Measurements from ENCODE around the gene UNC13D. TPM values are rescaled to one million over a fixed set of nuclear protein-coding genes. Genes with fewer than 3 reads are reported as not detected.
A peak's percentile ranks its signal among the peaks of the same experiment; 100 is the strongest.

UNC13D gene
- total RNA-seq, 1 experiment from 2014 or later: 9.0 TPM

DNA sequence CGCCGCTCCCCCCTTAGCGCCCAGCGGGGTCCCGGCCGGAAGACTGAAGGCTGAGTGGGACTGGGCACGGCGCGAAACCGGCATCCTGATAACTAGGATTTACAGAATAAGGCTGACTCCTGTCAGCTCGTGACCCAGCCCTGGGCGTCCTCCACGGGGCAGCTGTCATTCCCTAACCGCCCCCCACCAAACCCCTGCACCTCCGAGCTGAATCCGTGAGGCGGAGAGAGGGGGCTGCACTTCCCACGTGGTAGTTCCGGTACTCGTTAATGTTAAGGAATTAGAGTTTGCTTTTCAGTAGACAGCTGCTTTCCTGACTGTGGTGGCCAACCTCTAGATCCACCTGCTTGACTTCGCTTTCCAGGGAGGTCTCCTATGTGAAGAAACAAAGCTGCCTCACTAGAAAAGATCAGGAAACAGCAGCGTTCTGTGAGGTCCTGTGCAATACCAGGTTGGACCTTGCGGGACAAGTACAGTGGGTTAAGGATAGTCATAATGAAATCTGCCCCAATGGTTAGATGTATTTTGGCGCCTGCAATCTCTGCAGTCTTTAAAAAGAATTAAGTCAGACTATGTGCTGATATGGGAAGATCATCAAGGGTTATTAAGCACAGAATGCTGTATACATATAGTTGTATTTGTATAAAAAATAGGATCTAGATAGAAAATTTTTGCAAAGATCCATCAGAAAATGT, 12.0 kb upstream of the UNC13D start:
- Mint-ChIP-seq H3K4me1 (ENCODE audit: low read depth, unreplicated experiment) (peaks cover 12% of the 10 kb centered on the region), H3K27me3 (ENCODE audit: insufficient read depth, unreplicated experiment) (no peaks in the 10 kb centered on the region), H3K36me3 (ENCODE audit: insufficient read depth, unreplicated experiment) (no peaks in the 10 kb centered on the region), H3K4me3 (ENCODE audit: unreplicated experiment) (no peak overlapping the region), H3K9me3 (ENCODE audit: unreplicated experiment) (no peaks in the 10 kb centered on the region), H3K27ac (ENCODE audit: unreplicated experiment) (no peak overlapping the region)
- no peaks in the 10 kb centered on the region for H3K9me3 ChIP-seq
- no peaks in the 10 kb centered on the region for H3K36me3 ChIP-seq (ENCODE audit: control insufficient read depth, insufficient read depth, low read length)
- DNase-seq: peak in 1 of 2 experiments; percentile 50
- intact Hi-C loops (cut with micrococcal nuclease; ENCODE audit: unreplicated experiment): no loop called here
- TF ChIP-seq, protein P1, sequence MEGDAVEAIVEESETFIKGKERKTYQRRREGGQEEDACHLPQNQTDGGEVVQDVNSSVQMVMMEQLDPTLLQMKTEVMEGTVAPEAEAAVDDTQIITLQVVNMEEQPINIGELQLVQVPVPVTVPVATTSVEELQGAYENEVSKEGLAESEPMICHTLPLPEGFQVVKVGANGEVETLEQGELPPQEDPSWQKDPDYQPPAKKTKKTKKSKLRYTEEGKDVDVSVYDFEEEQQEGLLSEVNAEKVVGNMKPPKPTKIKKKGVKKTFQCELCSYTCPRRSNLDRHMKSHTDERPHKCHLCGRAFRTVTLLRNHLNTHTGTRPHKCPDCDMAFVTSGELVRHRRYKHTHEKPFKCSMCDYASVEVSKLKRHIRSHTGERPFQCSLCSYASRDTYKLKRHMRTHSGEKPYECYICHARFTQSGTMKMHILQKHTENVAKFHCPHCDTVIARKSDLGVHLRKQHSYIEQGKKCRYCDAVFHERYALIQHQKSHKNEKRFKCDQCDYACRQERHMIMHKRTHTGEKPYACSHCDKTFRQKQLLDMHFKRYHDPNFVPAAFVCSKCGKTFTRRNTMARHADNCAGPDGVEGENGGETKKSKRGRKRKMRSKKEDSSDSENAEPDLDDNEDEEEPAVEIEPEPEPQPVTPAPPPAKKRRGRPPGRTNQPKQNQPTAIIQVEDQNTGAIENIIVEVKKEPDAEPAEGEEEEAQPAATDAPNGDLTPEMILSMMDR (IDR thresholded peaks at IDR 0.05; ENCODE audit: insufficient read depth in 1 of 2, low read depth in 1 of 2, low read length in 1 of 2, severe bottlenecking in 1 of 2, unreplicated experiment in 1 of 2): peak in 1 of 2 experiments; percentile 20
- H3K4me3 ChIP-seq (ENCODE audit: low read depth, low read length): peak overlapping the region; percentile 85
- BruUV-seq (replicated peaks): TSS peak; percentile 84
- peaks cover 6% of the 10 kb centered on the region for H3K4me1 ChIP-seq
- ChIA-PET CTCF (interaction anchor here (0.6 to 3.0 kb wide), 12 partner anchors 10 to 200 kb away, joined by 3 to 34 read pairs (median 7); partner anchors contain the start of genes TRIM47 and TRIM65), POLR2A (interaction anchor here (1.0 to 3.2 kb wide), 6 partner anchors 40 to 215 kb away, joined by 3 to 37 read pairs (median 6); partner anchors contain the start of genes GALK1 and TRIM65)
- H3K27me3 ChIP-seq (replicated peaks; ENCODE audit: control insufficient read depth, insufficient read depth, low read length): no peaks in the 10 kb centered on the region

DNA sequence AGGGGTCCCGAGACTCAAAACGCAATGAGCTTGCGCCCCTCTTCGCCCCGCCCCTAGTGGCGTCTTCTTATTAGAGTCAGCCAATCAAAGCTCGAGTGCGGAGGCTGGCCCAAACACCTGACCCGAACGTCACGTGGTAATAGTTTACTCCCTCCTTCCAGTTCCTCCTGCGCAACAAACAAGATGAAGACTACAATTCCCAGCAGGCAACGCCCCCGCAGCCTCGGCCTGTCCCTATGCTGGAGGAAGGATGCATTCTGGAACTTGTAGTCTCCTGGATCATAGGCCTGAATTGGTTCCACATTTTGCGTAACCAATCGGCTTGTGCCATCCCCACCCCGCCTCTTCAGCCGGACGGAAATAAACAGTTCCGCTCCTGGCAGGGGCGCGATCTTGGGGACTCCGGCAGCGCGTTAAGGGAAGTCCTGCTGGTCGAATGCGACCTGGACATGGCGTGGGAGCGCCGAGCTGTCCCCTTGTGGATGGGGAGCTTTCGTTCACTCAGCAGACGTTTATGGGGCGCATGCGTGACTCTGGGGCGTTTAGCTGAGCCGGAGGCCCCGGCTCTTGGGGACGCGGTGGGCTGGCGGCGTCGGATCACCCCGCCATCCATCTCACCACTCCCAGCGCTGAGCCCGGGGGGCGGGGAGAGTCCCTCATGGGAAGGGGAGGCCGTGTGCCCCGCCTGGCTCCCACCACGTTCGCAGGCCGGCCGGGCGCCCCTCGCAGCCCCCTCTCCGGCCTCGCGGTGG, 11.3 kb upstream of the UNC13D start, which contains the start of gene WBP2:
Gene WBP2, minus strand, starts transcription at position 26 of the 752 bp plus-strand sequence. CDS start 38 bp downstream, outside the sequence.
- no TSS peak for BruUV-seq (replicated peaks)
- Mint-ChIP-seq H3K27me3 (ENCODE audit: insufficient read depth, unreplicated experiment) (no peaks in the 10 kb centered on the region), H3K4me1 (ENCODE audit: low read depth, unreplicated experiment) (peaks cover 12% of the 10 kb centered on the region), H3K9me3 (ENCODE audit: unreplicated experiment) (no peaks in the 10 kb centered on the region), H3K4me3 (ENCODE audit: unreplicated experiment) (no peak within 1 kb of the TSS), H3K36me3 (ENCODE audit: insufficient read depth, unreplicated experiment) (peaks cover 5% of the 10 kb centered on the region), H3K27ac (ENCODE audit: unreplicated experiment) (no peak within 1 kb of the TSS)
- peaks cover 6% of the 10 kb centered on the region for H3K4me1 ChIP-seq
- intact Hi-C loops (cut with micrococcal nuclease; ENCODE audit: unreplicated experiment): loop anchor here (1.0 to 2.0 kb wide), 4 partner anchors 9 to 75 kb away; partner anchors contain the start of genes MRPL38 and UNK
- DNase-seq: peak; percentile 98 to 99
- POLR2A ChIA-PET: interaction anchor here (0.5 to 3.2 kb wide), 21 partner anchors 10 to 385 kb away, joined by 3 to 37 read pairs (median 5); partner anchors contain the start of genes FBF1, GALK1, MRPL38 and TRIM65
- TF ChIP-seq, protein P1 (IDR thresholded peaks at IDR 0.05; ENCODE audit: insufficient read depth in 1 of 2, low read depth in 1 of 2, low read length in 1 of 2, severe bottlenecking in 1 of 2, unreplicated experiment in 1 of 2): peak in 1 of 2 experiments; percentile 11
- H3K4me3 ChIP-seq (ENCODE audit: low read depth, low read length): peak within 1 kb of the TSS; percentile 85
- CTCF ChIA-PET: interaction anchor here (0.6 to 3.0 kb wide), 27 partner anchors 9 to 794 kb away, joined by 3 to 34 read pairs (median 6); partner anchors contain the start of genes CDK3, SMIM5, TRIM47 and TRIM65
- no peaks in the 10 kb centered on the region for H3K36me3 ChIP-seq (ENCODE audit: control insufficient read depth, insufficient read depth, low read length)
- no peaks in the 10 kb centered on the region for H3K9me3 ChIP-seq
- H3K27me3 ChIP-seq (replicated peaks; ENCODE audit: control insufficient read depth, insufficient read depth, low read length): no peaks in the 10 kb centered on the region

DNA sequence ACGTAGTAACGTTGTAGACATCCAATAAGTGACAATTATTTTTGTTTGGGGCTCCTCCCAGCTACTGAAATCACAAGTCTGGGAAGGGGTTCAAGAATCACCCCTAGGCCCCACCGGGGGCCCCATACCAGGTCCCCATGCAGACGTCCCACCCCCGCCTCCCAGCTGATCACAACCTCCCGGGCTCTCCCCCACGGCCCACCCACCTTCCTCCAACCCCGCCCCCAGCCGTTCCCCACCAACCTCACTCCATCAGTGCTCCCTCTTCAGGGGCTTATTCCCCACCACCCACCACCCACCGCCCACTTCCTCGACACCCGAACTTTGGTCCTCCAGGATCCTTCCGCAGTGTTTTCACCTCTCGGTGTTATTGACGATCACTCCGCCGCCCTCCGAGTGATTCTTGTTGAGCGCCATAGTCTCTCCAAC, 10.7 kb upstream of the UNC13D start:
- H3K4me1 Mint-ChIP-seq (ENCODE audit: low read depth, unreplicated experiment): peaks cover 12% of the 10 kb centered on the region
- no peaks in the 10 kb centered on the region for H3K27me3 ChIP-seq (replicated peaks; ENCODE audit: control insufficient read depth, insufficient read depth, low read length)
- no peaks in the 10 kb centered on the region for H3K36me3 ChIP-seq (ENCODE audit: control insufficient read depth, insufficient read depth, low read length)
- CTCF ChIA-PET: interaction anchor here (0.6 to 3.0 kb wide), 24 partner anchors 9 to 794 kb away, joined by 3 to 34 read pairs (median 6); partner anchors contain the start of genes CDK3, SMIM5, TRIM47 and TRIM65
- no peaks in the 10 kb centered on the region for H3K9me3 ChIP-seq
- H3K4me3 ChIP-seq (ENCODE audit: low read depth, low read length): peak overlapping the region; percentile 84
- TF ChIP-seq, protein P1 (IDR thresholded peaks at IDR 0.05; ENCODE audit: insufficient read depth in 1 of 2, low read depth in 1 of 2, low read length in 1 of 2, severe bottlenecking in 1 of 2, unreplicated experiment in 1 of 2): peak in 1 of 2 experiments; percentile 19
- POLR2A ChIA-PET: interaction anchor here (0.5 to 3.2 kb wide), 21 partner anchors 9 to 386 kb away, joined by 3 to 37 read pairs (median 5); partner anchors contain the start of genes FBF1, GALK1, MRPL38 and TRIM65
- H3K4me3 Mint-ChIP-seq (ENCODE audit: unreplicated experiment): no peak overlapping the region
- BruUV-seq (replicated peaks): no TSS peak
- peaks cover 11% of the 10 kb centered on the region for H3K36me3 Mint-ChIP-seq (ENCODE audit: insufficient read depth, unreplicated experiment)
- H3K27ac Mint-ChIP-seq (ENCODE audit: unreplicated experiment): no peak overlapping the region
- peaks cover 6% of the 10 kb centered on the region for H3K4me1 ChIP-seq
- H3K9me3 Mint-ChIP-seq (ENCODE audit: unreplicated experiment): no peaks in the 10 kb centered on the region
- intact Hi-C loops (cut with micrococcal nuclease; ENCODE audit: unreplicated experiment): loop anchor here (1.0 to 2.0 kb wide), 4 partner anchors 9 to 75 kb away; partner anchors contain the start of genes MRPL38 and UNK
- H3K27me3 Mint-ChIP-seq (ENCODE audit: insufficient read depth, unreplicated experiment): no peaks in the 10 kb centered on the region
- no peak for DNase-seq
